Stimulated activated CD4-positive, alpha-beta T cell treated with anti-CD3 and anti-CD28 coated beads, Interleukin-1b, Interleukin-23, amount 100 ng/mL, for 24 hours (primary cell): ENCODE data around the gene LPAR3.

Experiments used
- DNase-seq, 4 experiments: peaks; one replicate each; pipeline ENCODE4 v3.0.0-alpha.2; 2020; ENCODE audit warnings: low read depth in 4 of 4, low spot score in 1 of 4

The LPAR3 gene

GRCh38 chr1:84859866-84860265 lies 33.1 kb downstream of the LPAR3 start:
- no peak for DNase-seq

- DNase-seq: no peak
Measured at GRCh38 chr1:84857906-84858305, 35.1 kb downstream of the LPAR3 start.

GRCh38 chr1:84856726-84857270 lies 36.2 kb downstream of the LPAR3 start:
- no peak for DNase-seq

- DNase-seq: no peak
Measured at GRCh38 chr1:84855691-84856630, 37.0 kb downstream of the LPAR3 start.

GRCh38 chr1:84855168-84855567 lies 37.8 kb downstream of the LPAR3 start:
- no peak for DNase-seq

GRCh38 chr1:84853741-84854721 lies 39.0 kb downstream of the LPAR3 start:
- peak in 1 of 4 experiments; percentile 11 for DNase-seq

- no peak for DNase-seq
Measured at GRCh38 chr1:84851839-84852238, 41.2 kb downstream of the LPAR3 start.

GRCh38 chr1:84849357-84849975 lies 43.5 kb downstream of the LPAR3 start:
- no peak for DNase-seq

GRCh38 chr1:84847253-84848250 lies 45.5 kb downstream of the LPAR3 start:
- no peak for DNase-seq

GRCh38 chr1:84846387-84846786 lies 46.6 kb downstream of the LPAR3 start:
- DNase-seq: no peak

- DNase-seq: no peak
Measured at GRCh38 chr1:84845357-84845756, 47.6 kb downstream of the LPAR3 start.

- DNase-seq: no peak
Measured at GRCh38 chr1:84844094-84844493, 48.9 kb downstream of the LPAR3 start.

- DNase-seq: no peak
Measured at GRCh38 chr1:84842748-84843231, 50.2 kb downstream of the LPAR3 start.

- no peak for DNase-seq
Measured at GRCh38 chr1:84841971-84842370, 51.0 kb downstream of the LPAR3 start.

- no peak for DNase-seq
Measured at GRCh38 chr1:84840346-84840745, 52.7 kb downstream of the LPAR3 start.

GRCh38 chr1:84839544-84839943 lies 53.5 kb downstream of the LPAR3 start:
- no peak for DNase-seq

GRCh38 chr1:84836145-84836544 lies 56.9 kb downstream of the LPAR3 start:
- no peak for DNase-seq

GRCh38 chr1:84835169-84835568 lies 57.8 kb downstream of the LPAR3 start:
- no peak for DNase-seq

- no peak for DNase-seq
Measured at GRCh38 chr1:84834419-84835064, 58.5 kb downstream of the LPAR3 start.
